NCI-H748 treated with DMSO at 0.1 percent for 48 hours (cell line): ENCODE results near the gene MIPEP.

ENCODE experiments used
- DNase-seq: peaks from one replicate; lab custom pipeline; 2025; lab: John Stamatoyannopoulos, UW

Gene MIPEP

GRCh38 chr13:23680845-23681669 lies 208.1 kb downstream of the MIPEP start:
- DNase-seq: no peak
